ENCODE measurements around the gene PPP1R1C.

DNA sequence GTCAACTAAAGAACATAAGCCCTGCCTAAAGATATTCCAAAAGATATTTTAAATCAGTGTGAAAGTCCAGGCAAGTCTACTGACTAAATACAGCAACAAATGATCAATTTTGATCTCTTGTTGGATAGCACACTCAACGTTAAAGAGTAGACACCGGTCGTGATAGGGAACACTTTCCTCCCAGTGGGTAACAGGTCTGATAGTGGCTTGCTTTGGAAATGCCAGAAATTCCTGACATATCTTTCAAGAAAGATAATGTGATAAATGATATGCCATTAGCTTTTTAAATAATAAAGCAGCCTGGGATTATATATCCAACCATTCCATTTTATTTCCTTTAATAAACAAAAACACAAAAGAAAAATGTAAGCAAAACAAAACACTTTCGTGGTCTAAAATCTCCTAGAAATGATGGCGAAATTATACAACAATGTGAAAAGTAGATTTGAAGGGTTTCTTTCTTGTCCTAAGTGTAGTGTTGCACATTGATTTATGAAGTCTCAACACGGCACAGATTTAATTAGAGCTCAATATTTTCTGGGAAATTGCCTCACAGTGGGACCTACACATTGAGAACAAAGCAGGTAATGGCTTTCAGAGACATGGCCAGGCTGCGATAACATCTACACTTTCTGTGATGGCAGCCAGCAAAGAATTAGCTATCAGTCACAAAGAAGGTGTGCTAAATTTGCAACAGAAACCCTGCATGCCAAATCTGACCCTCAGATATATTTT is 158.6 kb downstream of the PPP1R1C start:
- no peak for TF ChIP-seq EZH2phosphoT487 (IDR thresholded peaks at IDR 0.05; ENCODE audit: borderline replicate concordance, low read depth, low read length)
- TF ChIP-seq, protein P1, sequence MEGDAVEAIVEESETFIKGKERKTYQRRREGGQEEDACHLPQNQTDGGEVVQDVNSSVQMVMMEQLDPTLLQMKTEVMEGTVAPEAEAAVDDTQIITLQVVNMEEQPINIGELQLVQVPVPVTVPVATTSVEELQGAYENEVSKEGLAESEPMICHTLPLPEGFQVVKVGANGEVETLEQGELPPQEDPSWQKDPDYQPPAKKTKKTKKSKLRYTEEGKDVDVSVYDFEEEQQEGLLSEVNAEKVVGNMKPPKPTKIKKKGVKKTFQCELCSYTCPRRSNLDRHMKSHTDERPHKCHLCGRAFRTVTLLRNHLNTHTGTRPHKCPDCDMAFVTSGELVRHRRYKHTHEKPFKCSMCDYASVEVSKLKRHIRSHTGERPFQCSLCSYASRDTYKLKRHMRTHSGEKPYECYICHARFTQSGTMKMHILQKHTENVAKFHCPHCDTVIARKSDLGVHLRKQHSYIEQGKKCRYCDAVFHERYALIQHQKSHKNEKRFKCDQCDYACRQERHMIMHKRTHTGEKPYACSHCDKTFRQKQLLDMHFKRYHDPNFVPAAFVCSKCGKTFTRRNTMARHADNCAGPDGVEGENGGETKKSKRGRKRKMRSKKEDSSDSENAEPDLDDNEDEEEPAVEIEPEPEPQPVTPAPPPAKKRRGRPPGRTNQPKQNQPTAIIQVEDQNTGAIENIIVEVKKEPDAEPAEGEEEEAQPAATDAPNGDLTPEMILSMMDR (conservative IDR thresholded peaks at IDR 0.05; ENCODE audit: low read length): no peak
